Suprapubic skin (tissue), 4 donors: ENCODE measurements around the gene PRSS8.

Experiments used
- EP300 ChIP-seq: sonication (generic); formaldehyde crosslinking; IDR thresholded peaks from one replicate; pipeline ENCODE4 v1.6.1; 2017; ENCODE audit warnings: antibody characterized with exemption
- POLR2A ChIP-seq, 2 donors: fragments of 450-650 bp; IDR thresholded peaks; one replicate each; pipeline ENCODE4 v1.6.1; 2017; ENCODE audit warnings: antibody characterized with exemption in 2 of 2, mild to moderate bottlenecking in 2 of 2, moderate library complexity in 2 of 2
- POLR2AphosphoS5 ChIP-seq, 3 donors: sonication (generic); formaldehyde crosslinking; IDR thresholded peaks; one replicate each; pipeline ENCODE4 v1.6.1; 2017; ENCODE audit warnings: antibody characterized with exemption in 3 of 3
- TF ChIP-seq, protein P1 (sequence below), 2 donors: fragments of 200-600 bp in 1 of 2; fragments of 450-650 bp in 1 of 2; sonication (generic) in 1 of 2; IDR thresholded peaks; one replicate each; pipeline ENCODE4 v1.5.1; 2016 to 2019; ENCODE audit warnings: antibody characterized with exemption in 2 of 2, mild to moderate bottlenecking in 1 of 2, moderate library complexity in 1 of 2

DNA sequence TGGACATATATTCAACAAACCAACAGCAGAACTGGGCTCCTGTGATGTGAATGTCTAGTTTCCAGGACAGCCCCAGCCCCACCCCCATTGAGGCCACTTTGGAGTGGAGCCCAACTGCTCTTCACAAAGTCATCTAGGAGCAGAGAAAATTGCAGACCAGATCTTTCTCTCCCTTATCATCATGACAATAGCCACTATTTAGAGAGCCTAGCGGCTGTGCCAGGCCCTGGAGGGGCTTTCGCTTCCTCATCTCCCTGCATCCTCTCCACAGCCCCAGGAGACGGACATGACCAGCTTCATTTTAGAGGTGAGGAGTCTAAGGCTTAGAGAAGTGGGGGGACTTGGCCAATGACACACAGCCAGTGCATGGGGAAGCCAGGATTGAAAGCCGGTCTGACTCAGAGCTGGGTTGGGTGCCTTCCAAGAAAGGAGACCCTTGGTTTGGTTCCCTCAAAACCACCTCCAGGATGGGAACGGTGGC is 1.4 kb downstream of the PRSS8 start:
- TF ChIP-seq, protein P1, sequence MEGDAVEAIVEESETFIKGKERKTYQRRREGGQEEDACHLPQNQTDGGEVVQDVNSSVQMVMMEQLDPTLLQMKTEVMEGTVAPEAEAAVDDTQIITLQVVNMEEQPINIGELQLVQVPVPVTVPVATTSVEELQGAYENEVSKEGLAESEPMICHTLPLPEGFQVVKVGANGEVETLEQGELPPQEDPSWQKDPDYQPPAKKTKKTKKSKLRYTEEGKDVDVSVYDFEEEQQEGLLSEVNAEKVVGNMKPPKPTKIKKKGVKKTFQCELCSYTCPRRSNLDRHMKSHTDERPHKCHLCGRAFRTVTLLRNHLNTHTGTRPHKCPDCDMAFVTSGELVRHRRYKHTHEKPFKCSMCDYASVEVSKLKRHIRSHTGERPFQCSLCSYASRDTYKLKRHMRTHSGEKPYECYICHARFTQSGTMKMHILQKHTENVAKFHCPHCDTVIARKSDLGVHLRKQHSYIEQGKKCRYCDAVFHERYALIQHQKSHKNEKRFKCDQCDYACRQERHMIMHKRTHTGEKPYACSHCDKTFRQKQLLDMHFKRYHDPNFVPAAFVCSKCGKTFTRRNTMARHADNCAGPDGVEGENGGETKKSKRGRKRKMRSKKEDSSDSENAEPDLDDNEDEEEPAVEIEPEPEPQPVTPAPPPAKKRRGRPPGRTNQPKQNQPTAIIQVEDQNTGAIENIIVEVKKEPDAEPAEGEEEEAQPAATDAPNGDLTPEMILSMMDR (IDR thresholded peaks at IDR 0.05), result no peak
- TF ChIP-seq EP300 (no peak), POLR2A (IDR thresholded peaks at IDR 0.05) (no peak), POLR2AphosphoS5 (IDR thresholded peaks at IDR 0.05) (no peak)
